HG03460 (cell line): ENCODE measurements around the gene SMPD3.

Experiments
- ATAC-seq: cut with Tn5 transposase; IDR thresholded peaks from one replicate; pipeline ENCODE4 v1.9.1; 2021; ENCODE audit not compliant: unreplicated experiment

SMPD3 gene

GRCh38 chr16:68436581-68436980, 11.7 kb downstream of the SMPD3 start:
- no peak for ATAC-seq

GRCh38 chr16:68434624-68435210, 13.6 kb downstream of the SMPD3 start:
- no peak for ATAC-seq

- no peak for ATAC-seq
Measured at GRCh38 chr16:68433316-68433715, 15.0 kb downstream of the SMPD3 start.

GRCh38 chr16:68432701-68433100, 15.6 kb downstream of the SMPD3 start:
- ATAC-seq = no peak

GRCh38 chr16:68429076-68429854, 19.0 kb downstream of the SMPD3 start:
- ATAC-seq = no peak

GRCh38 chr16:68427649-68428303, 20.5 kb downstream of the SMPD3 start:
- no peak for ATAC-seq

GRCh38 chr16:68426347-68426652, 22.0 kb downstream of the SMPD3 start:
- no peak for ATAC-seq

- no peak for ATAC-seq
Measured at GRCh38 chr16:68425498-68426346, 22.6 kb downstream of the SMPD3 start.

- no peak for ATAC-seq
Measured at GRCh38 chr16:68423771-68424170, 24.5 kb downstream of the SMPD3 start.

GRCh38 chr16:68422396-68422960, 25.8 kb downstream of the SMPD3 start:
- no peak for ATAC-seq

GRCh38 chr16:68421076-68421475, 27.2 kb downstream of the SMPD3 start:
- no peak for ATAC-seq

GRCh38 chr16:68420366-68420942, 27.9 kb downstream of the SMPD3 start:
- ATAC-seq = no peak

GRCh38 chr16:68417711-68418301, 30.5 kb downstream of the SMPD3 start:
- peak; percentile 77 for ATAC-seq

GRCh38 chr16:68416057-68417046, 32.0 kb downstream of the SMPD3 start:
- no peak for ATAC-seq

GRCh38 chr16:68414581-68414980, 33.7 kb downstream of the SMPD3 start:
- no peak for ATAC-seq

- no peak for ATAC-seq
Measured at GRCh38 chr16:68412061-68412460, 36.2 kb downstream of the SMPD3 start.

GRCh38 chr16:68411086-68411485, 37.2 kb downstream of the SMPD3 start:
- ATAC-seq = no peak

- ATAC-seq = no peak
Measured at GRCh38 chr16:68408967-68409366, 39.3 kb downstream of the SMPD3 start.

GRCh38 chr16:68408428-68408827, 39.9 kb downstream of the SMPD3 start:
- ATAC-seq = no peak
